Mesothelial cell of epicardium (in vitro differentiated cells): ENCODE measurements around the gene CEP350. TPM values are rescaled to one million over a fixed set of nuclear protein-coding genes. Genes with fewer than 3 reads are reported as not detected.

Experiments used
- DNase-seq, 2 experiments: peaks; one replicate each; pipeline ENCODE4 v3.0.0; 2021; ENCODE audit warnings: low spot score in 2 of 2; ENCODE audit not compliant: unreplicated experiment in 2 of 2
- H3K27ac Mint-ChIP-seq: 2 replicates; pipeline ENCODE4 v1.8.0; 2021; ENCODE audit warnings: mixed read lengths
- H3K27me3 Mint-ChIP-seq: 2 replicates; pipeline ENCODE4 v1.8.0; 2021; ENCODE audit warnings: low read depth, mixed read lengths
- H3K36me3 Mint-ChIP-seq: 2 replicates; pipeline ENCODE4 v1.8.0; 2021; ENCODE audit warnings: mixed read lengths
- H3K4me1 Mint-ChIP-seq: 2 replicates; pipeline ENCODE4 v1.8.0; 2021; ENCODE audit warnings: mixed read lengths
- H3K4me3 Mint-ChIP-seq: 2 replicates; pipeline ENCODE4 v1.8.0; 2021; ENCODE audit warnings: mild to moderate bottlenecking, moderate library complexity, mixed read lengths
- H3K9me3 Mint-ChIP-seq: 2 replicates; pipeline ENCODE4 v1.8.0; 2021; ENCODE audit warnings: mixed read lengths
- CTCF ChIP-seq: fragments of 200-600 bp; sonication (generic); IDR thresholded peaks from one replicate; pipeline ENCODE4 v1.5.0; 2021; ENCODE audit warnings: antibody characterized with exemption; ENCODE audit not compliant: unreplicated experiment
- total RNA-seq: library from RNA; stranded (reverse); gene quantifications from 3 replicates; pipeline ENCODE4 v1.2.1, GENCODE V29; 2021

Gene CEP350
- total RNA-seq, 1 donor from 2014 or later: 58.0 TPM

DNA sequence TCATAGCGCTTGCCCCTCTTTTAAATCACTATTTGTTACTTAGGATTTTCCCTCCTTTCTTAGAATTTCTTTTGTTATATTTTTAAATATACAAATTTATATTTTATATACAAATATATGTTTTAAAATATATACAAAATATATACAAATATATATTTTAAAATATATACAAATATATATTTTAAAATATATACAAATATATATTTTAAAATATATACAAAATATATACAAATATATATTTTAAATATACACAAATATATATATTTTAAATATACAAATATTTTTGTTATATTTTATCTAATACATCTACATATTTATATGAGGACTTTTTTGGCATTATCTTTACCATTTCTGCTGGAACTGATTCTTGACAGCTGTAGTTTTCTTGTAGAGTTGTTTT lies 149.2 kb downstream of the CEP350 start:
- H3K4me1 Mint-ChIP-seq: peaks cover 7% of the 10 kb centered on the region
- no peak for TF ChIP-seq CTCF

GRCh38 chr1:180112091-180112490 lies 157.5 kb downstream of the CEP350 start:
- no peaks in the 10 kb centered on the region for H3K9me3 Mint-ChIP-seq
- no peak for TF ChIP-seq CTCF
- H3K4me1 Mint-ChIP-seq: no peaks in the 10 kb centered on the region
- no peak for DNase-seq
- no peak overlapping the region for H3K4me3 Mint-ChIP-seq
- no peak overlapping the region for H3K27ac Mint-ChIP-seq
- H3K27me3 Mint-ChIP-seq: no peaks in the 10 kb centered on the region
- peaks cover 32% of the 10 kb centered on the region for H3K36me3 Mint-ChIP-seq

More for the DNA sequence above, 149.2 kb downstream of the CEP350 start:
- Mint-ChIP-seq H3K36me3 (peaks cover 38% of the 10 kb centered on the region), H3K27ac (no peak overlapping the region), H3K4me3 (no peak overlapping the region), H3K27me3 (no peaks in the 10 kb centered on the region), H3K9me3 (no peaks in the 10 kb centered on the region)
- no peak for DNase-seq

DNA sequence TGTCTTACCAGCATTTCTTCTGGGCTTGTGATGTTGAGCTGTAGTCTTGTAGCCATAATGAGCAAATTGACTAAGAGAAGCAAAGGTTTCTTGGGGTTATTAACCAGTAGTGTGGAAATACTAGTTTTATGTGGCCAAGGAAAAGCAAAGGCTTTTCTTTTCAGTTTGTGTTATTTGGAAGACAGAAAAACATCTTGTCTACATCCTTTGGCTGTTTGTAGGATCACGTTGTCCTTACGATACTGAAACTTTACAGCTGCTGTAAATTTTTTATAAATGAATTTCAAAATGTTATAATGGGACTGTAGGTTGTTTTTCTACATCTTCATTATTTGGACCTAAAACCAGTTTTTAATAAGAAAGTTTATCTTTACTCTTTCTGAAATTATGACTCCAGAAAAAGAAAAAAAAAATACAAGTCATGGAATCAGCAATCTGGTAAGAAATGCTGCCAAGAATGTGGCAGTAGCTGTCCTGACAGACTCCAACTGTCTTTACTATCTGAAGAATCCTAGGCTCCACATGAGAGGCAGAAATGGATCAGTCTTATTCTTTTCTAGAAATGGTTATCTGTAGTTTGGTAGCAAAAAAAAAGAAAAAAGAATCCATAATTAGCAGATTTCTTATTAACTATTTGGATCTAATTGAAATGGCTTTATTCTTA lies 158.5 kb downstream of the CEP350 start:
- DNase-seq: no peak
- Mint-ChIP-seq H3K4me3 (no peak overlapping the region), H3K27ac (no peak overlapping the region), H3K27me3 (no peaks in the 10 kb centered on the region), H3K9me3 (peaks cover 4% of the 10 kb centered on the region), H3K4me1 (no peaks in the 10 kb centered on the region), H3K36me3 (peaks cover 29% of the 10 kb centered on the region)
- no peak for TF ChIP-seq CTCF

DNA sequence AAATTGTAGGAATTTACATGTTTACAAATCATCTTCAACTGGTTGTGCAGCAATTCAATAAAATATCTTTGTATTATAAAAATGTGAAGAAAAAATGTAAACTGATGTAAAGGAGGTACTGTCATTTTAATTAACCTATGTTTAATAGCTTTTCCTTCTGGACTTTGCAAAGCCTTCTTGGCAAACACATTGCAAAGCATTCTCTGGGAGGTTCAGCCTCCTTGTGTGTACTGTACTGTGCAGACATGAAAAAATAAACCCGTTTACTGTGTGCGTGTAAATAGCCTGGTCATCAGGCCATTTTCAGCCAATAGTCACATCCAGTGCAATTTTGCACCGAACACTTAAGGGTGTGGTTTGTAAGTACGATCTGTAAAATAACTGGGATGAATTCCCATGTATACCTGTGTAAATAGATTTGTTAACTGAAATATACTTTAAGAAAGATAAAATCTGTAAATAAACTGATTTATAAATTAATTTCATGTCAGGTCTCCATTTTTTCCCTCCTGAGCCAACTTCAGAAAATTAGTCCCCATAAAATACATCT lies 159.9 kb downstream of the CEP350 start:
- no peak for DNase-seq
- H3K36me3 Mint-ChIP-seq: peaks cover 27% of the 10 kb centered on the region
- H3K9me3 Mint-ChIP-seq: peaks cover 4% of the 10 kb centered on the region
- H3K27ac Mint-ChIP-seq: no peak overlapping the region
- H3K4me3 Mint-ChIP-seq: no peak overlapping the region
- no peaks in the 10 kb centered on the region for H3K4me1 Mint-ChIP-seq
- no peaks in the 10 kb centered on the region for H3K27me3 Mint-ChIP-seq
- TF ChIP-seq CTCF: no peak

- H3K9me3 Mint-ChIP-seq: peaks cover 4% of the 10 kb centered on the region
- no peaks in the 10 kb centered on the region for H3K4me1 Mint-ChIP-seq
- no peak overlapping the region for H3K27ac Mint-ChIP-seq
- H3K27me3 Mint-ChIP-seq: no peaks in the 10 kb centered on the region
- DNase-seq: no peak
- peaks cover 14% of the 10 kb centered on the region for H3K36me3 Mint-ChIP-seq
- no peak for TF ChIP-seq CTCF
- no peak overlapping the region for H3K4me3 Mint-ChIP-seq
Observed at GRCh38 chr1:180116964-180117763, 162.6 kb downstream of the CEP350 start.
